HG03280 (cell line): Measurements from ENCODE around the gene KRCC1.
"Not testable (repeated sequence)": the region's sequence is repeated elsewhere in the genome, so short reads cannot be mapped to it uniquely, and the experiment has no call there.

Experiments
- ATAC-seq: cut with Tn5 transposase; IDR thresholded peaks from one replicate; pipeline ENCODE4 v1.9.1; 2021; ENCODE audit warnings: mild to moderate bottlenecking, moderate library complexity; ENCODE audit not compliant: unreplicated experiment

The KRCC1 gene

GRCh38 chr2:88006912-88007439 is 48.6 kb downstream of the KRCC1 start:
- no peak for ATAC-seq

GRCh38 chr2:88005776-88006175 is 49.8 kb downstream of the KRCC1 start:
- ATAC-seq, result no peak

GRCh38 chr2:88003074-88003755 is 52.4 kb downstream of the KRCC1 start:
- no peak for ATAC-seq

GRCh38 chr2:88002359-88002707 is 53.2 kb downstream of the KRCC1 start:
- no peak for ATAC-seq

GRCh38 chr2:88000474-88000873 is 55.1 kb downstream of the KRCC1 start:
- ATAC-seq, result not testable (repeated sequence)

GRCh38 chr2:87996570-87996969 is 59.0 kb downstream of the KRCC1 start:
- no peak for ATAC-seq

- no peak for ATAC-seq
Measured at GRCh38 chr2:87995756-87996155, 59.8 kb downstream of the KRCC1 start.

- not testable (repeated sequence) for ATAC-seq
Measured at GRCh38 chr2:87994304-87994850, 61.2 kb downstream of the KRCC1 start.

- not testable (repeated sequence) for ATAC-seq
Measured at GRCh38 chr2:87992569-87992968, 63.0 kb downstream of the KRCC1 start.

GRCh38 chr2:87987473-87987872 is 68.1 kb downstream of the KRCC1 start:
- not testable (repeated sequence) for ATAC-seq

GRCh38 chr2:87985902-87986301 is 69.7 kb downstream of the KRCC1 start:
- ATAC-seq, result not testable (repeated sequence)

GRCh38 chr2:87981182-87981581 is 74.4 kb downstream of the KRCC1 start:
- not testable (repeated sequence) for ATAC-seq
